BJ (cell line): ENCODE data around the gene FGFR4. TPM values are rescaled to one million over a fixed set of nuclear protein-coding genes. Genes with fewer than 3 reads are reported as not detected.

Experiments used
- CTCF ChIA-PET: fragments of 350-600 bp; formaldehyde crosslinking; extraction: SDS; loops from one replicate; lab custom pipeline; 2021; ENCODE audit warnings: antibody characterized with exemption, inconsistent platforms; lab: Yijun Ruan, JAX
- POLR2A ChIA-PET: fragments of 300-600 bp; sonication (Branson Sonifier 250); formaldehyde crosslinking; extraction: SDS; loops from one replicate; lab custom pipeline; 2021; ENCODE audit warnings: antibody characterized with exemption; lab: Charles Lee
- DNase-seq: peaks from one replicate; pipeline ENCODE4 v3.0.0-alpha.2; 2011; ENCODE audit warnings: low read depth
- H3K27me3 ChIP-seq: 2 replicates; pipeline ENCODE4 v1.6.0; 2011; ENCODE audit warnings: low read length; ENCODE audit not compliant: control insufficient read depth, insufficient read depth
- H3K36me3 ChIP-seq: 2 replicates; pipeline ENCODE4 v1.5.1; 2011; ENCODE audit warnings: low read length; ENCODE audit not compliant: control insufficient read depth, insufficient read depth
- H3K4me3 ChIP-seq: 2 replicates; pipeline ENCODE4 v1.5.1; 2011; ENCODE audit warnings: low read depth, mild to moderate bottlenecking, control low read depth, low read length
- polyA plus RNA-seq: library from polyadenylated mRNA; depleted of rRNA; stranded (reverse); fragments of >200 nt; gene quantifications from 2 replicates; pipeline ENCODE4 v1.2.3, GENCODE V29; 2011
- TF ChIP-seq, protein P1 (sequence below): IDR thresholded peaks from 2 replicates; pipeline ENCODE4 v1.5.1; 2011; ENCODE audit warnings: low read depth, mild to moderate bottlenecking, control low read depth, inconsistent platforms, low read length, moderate library complexity; ENCODE audit not compliant: insufficient read depth

The FGFR4 gene
- polyA plus RNA-seq, 1 experiment: 0.12 TPM

DNA sequence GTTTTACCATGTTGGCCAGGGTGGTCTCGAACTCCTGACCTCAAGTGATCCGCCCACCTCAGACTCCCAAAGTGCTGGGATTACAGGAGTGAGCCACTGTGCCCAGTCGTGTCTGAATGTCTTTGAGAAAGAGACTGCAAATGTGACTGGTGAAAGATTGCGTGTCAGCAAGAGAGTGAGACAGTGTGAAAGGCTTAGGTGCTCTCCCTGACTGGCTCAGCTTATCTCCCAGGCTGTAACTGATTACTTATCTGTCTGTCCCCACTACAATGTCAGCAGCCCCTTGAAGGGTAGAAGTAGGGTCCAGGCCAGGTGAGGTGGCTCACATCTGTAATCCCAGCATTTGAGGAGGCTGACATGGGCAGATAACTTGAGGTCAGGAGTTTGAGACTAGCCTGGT lies 3.4 kb upstream of the FGFR4 start:
- no peak for DNase-seq
- ChIA-PET POLR2A (no interaction called here), CTCF (interaction anchor here (0.6 to 6.7 kb wide), 4 partner anchors 10 to 1027 kb away, joined by 3 to 62 read pairs (median 4); no protein-coding TSS in a partner anchor)
- no peak overlapping the region for H3K4me3 ChIP-seq
- no peaks in the 10 kb centered on the region for H3K36me3 ChIP-seq
- TF ChIP-seq, protein P1, sequence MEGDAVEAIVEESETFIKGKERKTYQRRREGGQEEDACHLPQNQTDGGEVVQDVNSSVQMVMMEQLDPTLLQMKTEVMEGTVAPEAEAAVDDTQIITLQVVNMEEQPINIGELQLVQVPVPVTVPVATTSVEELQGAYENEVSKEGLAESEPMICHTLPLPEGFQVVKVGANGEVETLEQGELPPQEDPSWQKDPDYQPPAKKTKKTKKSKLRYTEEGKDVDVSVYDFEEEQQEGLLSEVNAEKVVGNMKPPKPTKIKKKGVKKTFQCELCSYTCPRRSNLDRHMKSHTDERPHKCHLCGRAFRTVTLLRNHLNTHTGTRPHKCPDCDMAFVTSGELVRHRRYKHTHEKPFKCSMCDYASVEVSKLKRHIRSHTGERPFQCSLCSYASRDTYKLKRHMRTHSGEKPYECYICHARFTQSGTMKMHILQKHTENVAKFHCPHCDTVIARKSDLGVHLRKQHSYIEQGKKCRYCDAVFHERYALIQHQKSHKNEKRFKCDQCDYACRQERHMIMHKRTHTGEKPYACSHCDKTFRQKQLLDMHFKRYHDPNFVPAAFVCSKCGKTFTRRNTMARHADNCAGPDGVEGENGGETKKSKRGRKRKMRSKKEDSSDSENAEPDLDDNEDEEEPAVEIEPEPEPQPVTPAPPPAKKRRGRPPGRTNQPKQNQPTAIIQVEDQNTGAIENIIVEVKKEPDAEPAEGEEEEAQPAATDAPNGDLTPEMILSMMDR: no peak
- H3K27me3 ChIP-seq: peaks cover 10% of the 10 kb centered on the region; the same call in 1 of the 2 replicates

DNA sequence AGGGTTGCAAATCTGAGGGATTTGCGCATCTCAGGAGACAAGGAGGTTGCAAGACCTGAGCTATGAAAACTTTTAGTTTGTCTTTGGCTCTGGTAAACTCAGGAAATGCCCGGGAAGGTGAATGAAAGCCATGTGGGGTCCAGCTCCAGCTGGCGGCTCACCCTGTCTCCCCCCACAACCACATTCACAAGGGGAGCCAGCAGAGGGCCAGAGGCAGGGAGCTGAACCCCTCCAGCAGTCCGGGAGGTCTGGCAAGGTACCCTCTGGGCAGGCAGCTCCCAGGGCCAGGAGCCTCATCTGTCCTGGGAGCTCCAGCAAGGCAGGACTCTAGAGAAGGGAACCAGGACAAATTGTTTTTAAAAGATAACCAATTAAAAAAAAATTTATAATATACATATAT lies 2.5 kb upstream of the FGFR4 start:
- POLR2A ChIA-PET: no interaction called here
- DNase-seq: no peak
- CTCF ChIA-PET: interaction anchor here (1.1 to 6.7 kb wide), 2 partner anchors 11 to 27 kb away, joined by 4 to 62 read pairs; no protein-coding TSS in a partner anchor
- Histone ChIP-seq H3K36me3 (no peaks in the 10 kb centered on the region), H3K27me3 (peaks cover 12% of the 10 kb centered on the region; the same call in 1 of the 2 replicates), H3K4me3 (no peak overlapping the region)
- TF ChIP-seq, protein P1: no peak

DNA sequence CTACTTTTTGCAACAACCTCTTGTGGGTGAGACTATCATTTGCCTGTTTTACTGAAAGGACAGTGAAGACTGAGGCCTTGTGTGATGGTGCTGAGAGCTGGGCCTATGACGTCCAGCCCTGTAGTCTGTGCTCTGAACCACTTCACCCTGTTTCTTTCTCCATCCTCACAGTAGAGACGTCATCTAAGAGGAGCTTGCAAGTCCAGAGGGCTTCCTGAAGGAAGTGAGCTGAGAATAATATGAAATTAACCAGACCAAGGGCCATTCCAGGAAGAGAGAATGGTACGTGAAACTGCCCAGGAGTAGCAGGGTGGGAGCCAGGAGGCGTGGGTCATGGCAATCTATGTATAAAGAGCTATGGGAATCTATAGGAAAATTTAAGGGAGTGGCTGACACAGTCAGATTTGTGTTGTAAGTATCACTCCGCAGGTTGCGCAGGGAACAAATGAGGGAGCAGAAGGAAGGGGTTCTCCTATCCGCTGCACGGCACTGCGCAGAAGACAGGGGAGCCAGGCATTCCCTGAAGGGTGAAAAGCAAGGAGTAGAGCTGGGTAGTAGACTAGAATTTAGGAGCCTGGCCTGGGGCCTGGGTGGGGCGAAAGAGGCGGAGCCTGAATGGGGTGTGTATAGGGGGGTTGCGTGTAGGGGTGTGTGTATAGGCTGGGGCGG lies 596 bp upstream of the FGFR4 start:
- Histone ChIP-seq H3K27me3 (peaks cover 14% of the 10 kb centered on the region; the same call in 1 of the 2 replicates), H3K36me3 (no peaks in the 10 kb centered on the region), H3K4me3 (no peak overlapping the region)
- DNase-seq: no peak
- CTCF ChIA-PET: interaction anchor here (0.7 to 6.7 kb wide), 6 partner anchors 8 to 304 kb away, joined by 3 to 62 read pairs (median 6); no protein-coding TSS in a partner anchor
- TF ChIP-seq, protein P1: no peak
- POLR2A ChIA-PET: no interaction called here

DNA sequence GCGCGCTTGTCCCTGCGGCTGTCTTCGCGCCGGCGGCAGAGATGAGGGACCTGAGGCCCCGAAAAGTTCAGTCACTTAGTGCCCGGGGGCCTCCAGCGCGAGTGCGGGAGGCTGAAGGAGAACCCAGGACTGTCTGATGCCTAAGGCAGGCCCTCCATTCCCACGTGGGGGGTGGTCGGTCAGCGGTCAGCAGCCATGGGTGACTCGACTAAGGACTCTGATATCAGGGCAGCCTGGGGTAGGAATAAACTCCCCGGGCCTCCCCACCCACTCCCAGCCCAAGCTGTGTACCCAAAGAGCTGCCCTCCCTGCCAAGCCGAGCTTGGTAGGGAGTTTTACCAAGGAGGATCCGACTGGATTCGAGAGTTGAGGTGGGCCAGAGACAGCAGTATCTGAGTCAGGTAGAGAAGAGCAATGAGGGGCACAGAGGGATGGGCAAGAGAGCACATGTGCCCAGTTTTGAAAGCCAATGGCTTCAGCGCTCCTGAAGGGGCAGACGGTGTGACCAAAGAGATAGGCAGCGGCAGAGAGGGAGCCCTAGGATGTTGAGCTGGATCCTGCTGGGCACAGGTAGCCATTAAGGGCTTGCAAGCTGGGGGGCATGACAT lies 787 bp downstream of the FGFR4 start:
- no peak overlapping the region for H3K4me3 ChIP-seq
- H3K36me3 ChIP-seq: no peaks in the 10 kb centered on the region
- peaks cover 14% of the 10 kb centered on the region; the same call in 1 of the 2 replicates for H3K27me3 ChIP-seq
- TF ChIP-seq, protein P1: no peak
- no peak for DNase-seq
- ChIA-PET CTCF (interaction anchor here (0.6 to 6.7 kb wide), 8 partner anchors 11 to 222 kb away, joined by 3 to 62 read pairs (median 3); no protein-coding TSS in a partner anchor), POLR2A (no interaction called here)

DNA sequence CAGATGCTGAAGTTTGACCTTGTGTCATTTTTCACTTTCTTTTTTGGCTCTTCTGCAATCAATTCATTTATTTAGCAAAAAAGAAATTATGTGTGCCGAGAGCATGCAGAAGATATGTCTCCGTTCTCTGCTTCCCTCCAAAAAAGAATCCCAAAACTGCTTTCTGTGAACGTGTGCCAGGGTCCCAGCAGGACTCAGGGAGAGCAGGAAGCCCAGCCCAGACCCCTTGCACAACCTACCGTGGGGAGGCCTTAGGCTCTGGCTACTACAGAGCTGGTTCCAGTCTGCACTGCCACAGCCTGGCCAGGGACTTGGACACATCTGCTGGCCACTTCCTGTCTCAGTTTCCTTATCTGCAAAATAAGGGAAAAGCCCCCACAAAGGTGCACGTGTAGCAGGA lies 2.4 kb downstream of the FGFR4 start:
- TF ChIP-seq, protein P1: no peak
- CTCF ChIA-PET: interaction anchor here (1.3 to 6.8 kb wide), 2 partner anchors 9 to 23 kb away, joined by 6 to 33 read pairs; no protein-coding TSS in a partner anchor
- H3K4me3 ChIP-seq: no peak overlapping the region
- POLR2A ChIA-PET: no interaction called here
- no peaks in the 10 kb centered on the region for H3K36me3 ChIP-seq
- DNase-seq: no peak
- peaks cover 7% of the 10 kb centered on the region; the same call in 1 of the 2 replicates for H3K27me3 ChIP-seq
